CD4-positive, alpha-beta T cell treated with Interleukin-10 for 1 hour (primary cell): ENCODE data around the gene RNF113B.

Experiments used
- DNase-seq: peaks from one replicate; pipeline ENCODE4 v3.0.0-alpha.2; 2020

The RNF113B gene

GRCh38 chr13:98173431-98174152 lies 3.5 kb downstream of the RNF113B start:
- DNase-seq: no peak

- DNase-seq: no peak
Observed at GRCh38 chr13:98172590-98173422, 4.3 kb downstream of the RNF113B start.

GRCh38 chr13:98171900-98172589 lies 5.0 kb downstream of the RNF113B start:
- no peak for DNase-seq

GRCh38 chr13:98169331-98169730 lies 7.7 kb downstream of the RNF113B start:
- no peak for DNase-seq

GRCh38 chr13:98162935-98163334 lies 14.1 kb downstream of the RNF113B start:
- DNase-seq: no peak

- DNase-seq: no peak
Observed at GRCh38 chr13:98158172-98158899, 18.7 kb downstream of the RNF113B start.

GRCh38 chr13:98157609-98158008 lies 19.5 kb downstream of the RNF113B start:
- DNase-seq: no peak

- no peak for DNase-seq
Observed at GRCh38 chr13:98157188-98157587, 19.9 kb downstream of the RNF113B start.

GRCh38 chr13:98156259-98156658 lies 20.8 kb downstream of the RNF113B start:
- DNase-seq: no peak

- DNase-seq: no peak
Observed at GRCh38 chr13:98155475-98156109, 21.5 kb downstream of the RNF113B start.

GRCh38 chr13:98150832-98151479 lies 26.1 kb downstream of the RNF113B start:
- DNase-seq: no peak

- no peak for DNase-seq
Observed at GRCh38 chr13:98147521-98147920, 29.5 kb downstream of the RNF113B start.

- DNase-seq: no peak
Observed at GRCh38 chr13:98144801-98145350, 32.2 kb downstream of the RNF113B start.

- DNase-seq: no peak
Observed at GRCh38 chr13:98144027-98144741, 32.9 kb downstream of the RNF113B start.

GRCh38 chr13:98143601-98144026 lies 33.5 kb downstream of the RNF113B start:
- no peak for DNase-seq

- no peak for DNase-seq
Observed at GRCh38 chr13:98143157-98143553, 33.9 kb downstream of the RNF113B start.

- peak; percentile 1 for DNase-seq
Observed at GRCh38 chr13:98142380-98143156, 34.5 kb downstream of the RNF113B start, which contains the start of gene FARP1. FARP1 (plus strand) TSS chr13:98143094; CDS start chr13:98213243, 70,149 bp downstream.

- no peak for DNase-seq
Observed at GRCh38 chr13:98141509-98142379, 35.3 kb downstream of the RNF113B start.

- DNase-seq: no peak
Observed at GRCh38 chr13:98141091-98141490, 36.0 kb downstream of the RNF113B start.
